Heart right ventricle (tissue), 16 donors: ENCODE results near the gene RCHY1. TPM values are rescaled to one million over a fixed set of nuclear protein-coding genes. Genes with fewer than 3 reads are reported as not detected.

Experiments used
- ATAC-seq, 8 donors: fragments of 200-7000 bp; cut with Tn5 transposase; one replicate each; pipeline ENCODE4 v1.9.1; 2020; ENCODE audit warnings: mild to moderate bottlenecking in 8 of 8, moderate library complexity in 8 of 8, moderate number of reproducible peaks in 1 of 8
- DNase-seq, 2 donors: peaks; one replicate each; pipeline ENCODE4 v3.0.0-alpha.2; 2020
- H3K27ac ChIP-seq, 10 donors: fragments of 200-600 bp; sonication (generic) in 2 of 10; one replicate each; pipeline versions ENCODE4 v1.5.0 to v1.8.0; 2020 to 2022; ENCODE audit warnings: mild to moderate bottlenecking in 3 of 10
- H3K27me3 ChIP-seq, 7 donors: fragments of 200-600 bp; one replicate each; pipeline ENCODE4 v1.8.0; 2021 to 2022; ENCODE audit warnings: mild to moderate bottlenecking in 2 of 7
- H3K36me3 ChIP-seq, 9 donors: fragments of 200-600 bp; sonication (generic) in 1 of 9; one replicate each; pipeline versions ENCODE4 v1.5.0 to v1.8.0; 2020 to 2022; ENCODE audit warnings: mild to moderate bottlenecking in 2 of 9
- H3K4me1 ChIP-seq, 9 donors: fragments of 200-600 bp; sonication (generic) in 1 of 9; one replicate each; pipeline versions ENCODE4 v1.5.0 to v1.8.0; 2020 to 2022; ENCODE audit warnings: mild to moderate bottlenecking in 4 of 9
- H3K4me3 ChIP-seq, 10 donors: fragments of 200-600 bp; sonication (generic) in 2 of 10; one replicate each; pipeline versions ENCODE4 v1.5.0 to v1.8.0; 2020 to 2022; ENCODE audit warnings: mild to moderate bottlenecking in 7 of 10, moderate library complexity in 2 of 10
- H3K9me3 ChIP-seq, 11 donors: fragments of 200-600 bp in 10 of 11; sonication (generic) in 2 of 11; one replicate each; pipeline versions ENCODE4 v1.5.0 to v1.8.0; 2013 to 2022; ENCODE audit warnings: mild to moderate bottlenecking in 2 of 11, control low read depth in 1 of 11, moderate library complexity in 1 of 11
- whole genome bisulfite sequencing, 2 donors: extraction: QIAGEN DNeasy Blood & Tissue Kit; methylation state at CpG; one replicate each; pipeline ENCODE4 v1.1.7; 2013; ENCODE audit warnings: inconsistent platforms in 1 of 2; 5-methylcytosine and 5-hydroxymethylcytosine counted together
- intact Hi-C, 10 donors: fragments of 100-400 bp; cut with DNase I; formaldehyde crosslinking; loops; one replicate each; pipeline versions ENCODE4 v1.11.1 to v1.14.2; 2022
- polyA plus RNA-seq, 2 donors: library from polyadenylated mRNA; stranded (reverse); fragments of 200-250 nt; gene quantifications; one replicate each; pipeline ENCODE4 v1.2.3, GENCODE V29; 2013
- total RNA-seq, 10 donors: library from RNA; stranded (reverse); fragmentation: NEBNext Ultra II Directional in 3 of 10; extraction: Animal tissue kit (Norgen Biotek cat#: 25700) in 3 of 10; gene quantifications; one replicate each; pipeline versions ENCODE4 v1.2.1 to v1.2.4, GENCODE V29; 2021 to 2023
- TF ChIP-seq, protein P1 (sequence below), 9 donors: fragments of 200-600 bp; sonication (generic) in 2 of 9; IDR thresholded peaks; one replicate each; pipeline versions ENCODE4 v1.5.0 to v1.8.0; 2021 to 2022; ENCODE audit warnings: antibody characterized with exemption in 9 of 9, mild to moderate bottlenecking in 5 of 9, moderate library complexity in 1 of 9
- donor health status: Arrhythmogenic right ventricular cardiomyopathy.
- donor health status: ischemic (EF 13 %, LVEDD 7.1; RV severe dilation, severe dysfunction).
- donor health status: healthy with polysubstance abuse.
- donor health status: DM: no; HTN: yes; CAD: no.
- donor health status: DM: no; HTN: no; CAD: no.
- donor health status: ischemic (EF 25% LVEDD 6.9; RV normal size, moderate dysfunction).
- donor health status: ischemic (EF 25% LVEDD 5.7; RV mildly dilated, moderate dysfunction).
- donor health status: healthy.
- donor health status: DM: yes; HTN: yes; CAD: no.
- donor health status: Ischemic cardiomyopathy.
- donor health status: ischemic (EF 35%, LVEDD 5.7; RV mildly dilated, moderate dysfunction).
- donor health status: nonischemic (EF 11% LVEDD 7.7; RV severe dilation, severe dysfunction).
- donor health status: DM: yes; HTN: yes; CAD: no.
- donor health status: PGD.
- donor health status: ischemic (EF 29% LVEDD 5.4; RV normal size, mild dysfunction).
- donor health status: nonischemic (EF 23%, LVEDD 6.1; RV moderate dilation, normal function).

The RCHY1 gene
- total and polyA plus RNA-seq, 12 donors: 15.5 to 62.0 (median 46.3) TPM

DNA sequence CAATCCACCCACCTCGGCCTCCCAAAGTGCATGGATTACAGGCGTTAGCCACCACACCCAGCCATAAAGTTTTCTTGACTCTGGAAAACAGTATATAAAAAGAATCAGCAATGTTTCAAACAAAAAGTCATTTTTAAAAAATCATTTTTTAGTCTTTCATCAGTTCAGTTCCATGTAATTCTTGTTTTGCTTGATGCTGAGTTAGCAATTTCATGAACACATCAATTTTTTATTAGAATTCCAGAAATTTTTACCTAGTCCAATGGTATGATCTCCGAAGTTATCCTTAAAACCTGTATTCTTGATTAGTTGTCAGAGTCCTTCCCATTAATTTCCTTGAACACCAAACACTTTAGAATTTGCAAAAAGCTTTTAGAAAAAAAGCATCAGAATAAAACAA is 56.8 kb downstream of the RCHY1 start:
- WGBS, 2 donors: 86 to 87% methylated on average over 3 of the region's 3 CpGs
- intact Hi-C loops: no loop called here

DNA sequence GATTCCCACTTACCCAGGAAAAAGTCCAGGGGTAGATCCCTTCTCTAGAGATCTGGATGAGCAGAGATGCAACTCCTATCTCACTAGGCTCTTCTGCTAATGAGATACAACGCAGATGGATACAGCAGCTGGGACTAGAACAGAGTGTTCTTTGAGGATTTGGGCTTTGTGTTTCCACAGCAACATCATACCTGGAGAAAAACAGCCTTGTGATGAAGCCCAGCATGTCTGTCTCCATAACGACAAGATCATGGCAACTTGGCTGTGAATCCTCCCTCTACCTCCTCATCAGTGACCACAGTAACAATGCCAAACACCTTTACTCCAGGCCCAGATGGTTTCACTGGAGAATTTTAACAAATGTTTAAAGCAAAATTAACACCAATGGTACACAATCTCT is 80.1 kb downstream of the RCHY1 start:
- no peak for ATAC-seq
- Histone ChIP-seq H3K4me3 (no peak overlapping the region), H3K27me3 (peaks cover 0 to 4% (median 0%) of the 10 kb centered on the region in 7 donors), H3K9me3 (peaks cover 0 to 36% (median 2%) of the 10 kb centered on the region in 11 donors), H3K27ac (no peak overlapping the region), H3K4me1 (no peaks in the 10 kb centered on the region), H3K36me3 (no peaks in the 10 kb centered on the region)
- WGBS, 2 donors: 56 to 61% methylated on average over 2 of the region's 2 CpGs
- intact Hi-C loops: no loop called here
- TF ChIP-seq, protein P1, sequence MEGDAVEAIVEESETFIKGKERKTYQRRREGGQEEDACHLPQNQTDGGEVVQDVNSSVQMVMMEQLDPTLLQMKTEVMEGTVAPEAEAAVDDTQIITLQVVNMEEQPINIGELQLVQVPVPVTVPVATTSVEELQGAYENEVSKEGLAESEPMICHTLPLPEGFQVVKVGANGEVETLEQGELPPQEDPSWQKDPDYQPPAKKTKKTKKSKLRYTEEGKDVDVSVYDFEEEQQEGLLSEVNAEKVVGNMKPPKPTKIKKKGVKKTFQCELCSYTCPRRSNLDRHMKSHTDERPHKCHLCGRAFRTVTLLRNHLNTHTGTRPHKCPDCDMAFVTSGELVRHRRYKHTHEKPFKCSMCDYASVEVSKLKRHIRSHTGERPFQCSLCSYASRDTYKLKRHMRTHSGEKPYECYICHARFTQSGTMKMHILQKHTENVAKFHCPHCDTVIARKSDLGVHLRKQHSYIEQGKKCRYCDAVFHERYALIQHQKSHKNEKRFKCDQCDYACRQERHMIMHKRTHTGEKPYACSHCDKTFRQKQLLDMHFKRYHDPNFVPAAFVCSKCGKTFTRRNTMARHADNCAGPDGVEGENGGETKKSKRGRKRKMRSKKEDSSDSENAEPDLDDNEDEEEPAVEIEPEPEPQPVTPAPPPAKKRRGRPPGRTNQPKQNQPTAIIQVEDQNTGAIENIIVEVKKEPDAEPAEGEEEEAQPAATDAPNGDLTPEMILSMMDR (IDR thresholded peaks at IDR 0.05): no peak
- DNase-seq: no peak

More for the DNA sequence above, 56.8 kb downstream of the RCHY1 start:
- Histone ChIP-seq H3K9me3 (peaks cover 0 to under 1% (median 0%) of the 10 kb centered on the region in 11 donors), H3K27ac (no peak overlapping the region), H3K4me1 (no peaks in the 10 kb centered on the region), H3K27me3 (no peaks in the 10 kb centered on the region), H3K4me3 (no peak overlapping the region), H3K36me3 (no peaks in the 10 kb centered on the region)
- TF ChIP-seq, protein P1 (IDR thresholded peaks at IDR 0.05): no peak
- ATAC-seq (no peak), DNase-seq (no peak)

DNA sequence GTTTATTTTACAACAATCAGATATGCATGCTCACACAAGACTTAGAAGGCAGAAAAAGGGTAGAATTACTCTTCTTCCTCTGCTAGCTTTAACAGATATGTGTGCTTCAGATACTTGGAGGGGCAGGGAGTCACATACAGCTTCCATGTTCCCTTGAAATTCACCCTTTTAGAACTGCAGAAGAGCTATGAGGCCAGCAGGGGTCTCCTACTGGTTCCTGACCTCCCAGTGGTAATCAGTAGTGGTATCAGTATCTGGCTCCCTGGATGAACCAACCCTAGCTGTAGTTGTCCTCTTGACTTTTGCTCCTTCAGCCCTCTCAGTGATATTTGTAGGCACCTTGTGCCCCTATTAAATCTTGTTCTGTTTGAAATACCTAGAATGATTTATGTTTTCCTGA is 81.5 kb downstream of the RCHY1 start:
- H3K4me1 ChIP-seq: no peaks in the 10 kb centered on the region
- H3K27me3 ChIP-seq: peaks cover 0 to 4% (median 0%) of the 10 kb centered on the region in 7 donors
- H3K4me3 ChIP-seq: no peak overlapping the region
- intact Hi-C loops: no loop called here
- peaks cover 0 to 25% (median 2%) of the 10 kb centered on the region in 11 donors for H3K9me3 ChIP-seq
- no peaks in the 10 kb centered on the region for H3K36me3 ChIP-seq
- TF ChIP-seq, protein P1 (IDR thresholded peaks at IDR 0.05): peak in 2 of 9 donors; percentile 13 to 16
- H3K27ac ChIP-seq: no peak overlapping the region
- no peak for ATAC-seq
- DNase-seq: no peak

DNA sequence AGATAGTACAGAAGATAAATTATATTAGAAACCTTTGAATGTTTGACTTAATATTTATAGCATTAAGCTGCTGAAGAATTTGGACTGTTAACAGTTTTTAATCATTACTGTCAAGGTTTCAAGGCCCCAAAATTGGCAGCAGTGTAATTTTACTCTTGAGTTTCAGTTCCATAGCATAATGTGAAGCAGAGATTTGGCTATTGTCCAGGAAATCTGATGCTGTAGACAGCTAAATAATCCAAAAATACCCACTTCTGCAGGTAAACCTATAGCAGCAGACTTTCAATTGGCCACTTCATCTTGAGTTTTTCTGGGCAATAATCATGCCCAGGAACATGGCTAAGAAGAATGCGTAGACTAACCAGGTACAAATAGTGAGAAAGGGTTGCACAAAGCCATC is 85.0 kb downstream of the RCHY1 start:
- no peaks in the 10 kb centered on the region for H3K36me3 ChIP-seq
- DNase-seq: no peak
- no peak for ATAC-seq
- no peaks in the 10 kb centered on the region for H3K9me3 ChIP-seq
- TF ChIP-seq, protein P1 (IDR thresholded peaks at IDR 0.05): no peak
- no peak overlapping the region for H3K4me3 ChIP-seq
- 60 to 67% methylated on average over 1 of the region's 1 CpG for whole genome bisulfite sequencing, 2 donors
- no peaks in the 10 kb centered on the region for H3K4me1 ChIP-seq
- intact Hi-C loops: no loop called here
- no peak overlapping the region for H3K27ac ChIP-seq
- H3K27me3 ChIP-seq: peaks cover 0 to 4% (median 0%) of the 10 kb centered on the region in 7 donors

Other genes starting within 250 kb of the RCHY1 start
- gene THAP6, start 70 bp upstream of the RCHY1 start, total RNA-seq: 10 to 100 TPM; 13.0 to 21.7 (median 18.3) TPM
- 1 to 10 TPM; 4.0 to 5.0 TPM for gene THAP6, start 70 bp upstream of the RCHY1 start, polyA plus RNA-seq
- gene ODAPH, start 41.7 kb upstream of the RCHY1 start, total RNA-seq: not detected
- under 1 TPM; 0.06 to 0.37 TPM for gene ODAPH, start 41.7 kb upstream of the RCHY1 start, polyA plus RNA-seq
- under 1 TPM in 9 of 10 donors, not detected in 1; 0.10 to 0.56 (median 0.34) TPM for gene CDKL2, start 116.1 kb upstream of the RCHY1 start, total RNA-seq
- under 1 TPM in 1 of 2 donors, not detected in 1; 0.01 TPM for gene CDKL2, start 116.1 kb upstream of the RCHY1 start, polyA plus RNA-seq
- 100 to 1,000 TPM in 2 of 10 donors, 10 to 100 TPM in 8; 75.7 to 119 (median 89.8) TPM for gene G3BP2, start 159.0 kb upstream of the RCHY1 start, total RNA-seq
- 10 to 100 TPM; 10.6 to 24.2 TPM for gene G3BP2, start 159.0 kb upstream of the RCHY1 start, polyA plus RNA-seq
- 10 to 100 TPM; 71.2 to 98.7 (median 81.5) TPM for gene USO1, start 210.2 kb upstream of the RCHY1 start, total RNA-seq
- 10 to 100 TPM; 43.8 to 45.1 TPM for gene USO1, start 210.2 kb upstream of the RCHY1 start, polyA plus RNA-seq